ENCODE measurements around the gene NOP14. TPM values are rescaled to one million over a fixed set of nuclear protein-coding genes. Genes with fewer than 3 reads are reported as not detected.
A peak's percentile ranks its signal among the peaks of the same experiment; 100 is the strongest.
"Not testable (repeated sequence)": the region's sequence is repeated elsewhere in the genome, so short reads cannot be mapped to it uniquely, and the experiment has no call there.

The NOP14 gene
- total RNA-seq, 1 donor from 2014 or later = 56.3 TPM

DNA sequence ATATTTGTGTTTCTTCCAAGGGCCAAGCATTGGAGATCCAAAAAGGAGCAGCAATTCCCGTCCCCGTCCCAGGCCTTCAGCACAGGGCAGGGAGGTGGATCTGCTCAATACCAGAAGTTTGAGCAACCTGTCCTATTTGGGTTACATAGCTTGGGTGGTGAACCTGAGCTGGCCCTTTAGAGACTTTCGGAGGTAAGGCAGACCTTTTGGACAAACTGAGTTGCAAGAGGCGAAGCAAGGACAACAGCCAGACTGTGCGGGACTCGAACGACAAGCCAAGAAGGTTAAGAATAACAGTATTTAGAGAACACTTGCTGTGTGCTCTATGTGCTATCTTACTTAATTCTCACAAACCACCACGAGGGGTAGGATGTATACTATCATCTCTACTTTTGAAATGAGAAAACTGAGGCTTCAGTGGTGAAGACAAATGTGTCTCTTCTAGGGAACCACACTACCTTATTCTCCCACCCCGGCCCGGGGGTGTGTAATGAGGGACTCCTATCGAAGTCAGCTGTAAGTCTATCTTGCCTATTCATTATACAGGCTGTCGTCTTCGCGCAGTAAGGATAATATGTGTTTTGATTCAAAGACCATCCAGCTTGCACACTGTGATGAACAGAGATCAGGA, 1.3 kb downstream of the NOP14 start:
- DNase-seq = no peak
- TF ChIP-seq, protein P1, sequence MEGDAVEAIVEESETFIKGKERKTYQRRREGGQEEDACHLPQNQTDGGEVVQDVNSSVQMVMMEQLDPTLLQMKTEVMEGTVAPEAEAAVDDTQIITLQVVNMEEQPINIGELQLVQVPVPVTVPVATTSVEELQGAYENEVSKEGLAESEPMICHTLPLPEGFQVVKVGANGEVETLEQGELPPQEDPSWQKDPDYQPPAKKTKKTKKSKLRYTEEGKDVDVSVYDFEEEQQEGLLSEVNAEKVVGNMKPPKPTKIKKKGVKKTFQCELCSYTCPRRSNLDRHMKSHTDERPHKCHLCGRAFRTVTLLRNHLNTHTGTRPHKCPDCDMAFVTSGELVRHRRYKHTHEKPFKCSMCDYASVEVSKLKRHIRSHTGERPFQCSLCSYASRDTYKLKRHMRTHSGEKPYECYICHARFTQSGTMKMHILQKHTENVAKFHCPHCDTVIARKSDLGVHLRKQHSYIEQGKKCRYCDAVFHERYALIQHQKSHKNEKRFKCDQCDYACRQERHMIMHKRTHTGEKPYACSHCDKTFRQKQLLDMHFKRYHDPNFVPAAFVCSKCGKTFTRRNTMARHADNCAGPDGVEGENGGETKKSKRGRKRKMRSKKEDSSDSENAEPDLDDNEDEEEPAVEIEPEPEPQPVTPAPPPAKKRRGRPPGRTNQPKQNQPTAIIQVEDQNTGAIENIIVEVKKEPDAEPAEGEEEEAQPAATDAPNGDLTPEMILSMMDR (IDR thresholded peaks at IDR 0.05) = no peak
- H3K27ac Mint-ChIP-seq = peak overlapping the region; percentile 92
- intact Hi-C loops (cut with micrococcal nuclease) = loop anchor here (2.0 to 10.0 kb wide), 4 partner anchors 200 to 717 kb away; partner anchors contain the start of genes HAUS3 and POLN
- peaks cover 33% of the 10 kb centered on the region for H3K4me1 Mint-ChIP-seq
- H3K27me3 Mint-ChIP-seq = no peaks in the 10 kb centered on the region
- H3K9me3 Mint-ChIP-seq = no peaks in the 10 kb centered on the region
- no peak for ATAC-seq (ENCODE audit: low read depth)
- peaks cover 32% of the 10 kb centered on the region for H3K36me3 Mint-ChIP-seq (ENCODE audit: low read depth)
- POLR2A ChIA-PET = interaction anchor here (0.8 to 3.8 kb wide), 4 partner anchors 8 to 198 kb away, joined by 3 to 31 read pairs (median 4); no protein-coding TSS in a partner anchor
- H3K4me3 Mint-ChIP-seq = peak overlapping the region; percentile 91
- CTCF ChIA-PET = interaction anchor here (0.7 to 1.8 kb wide), 6 partner anchors 8 to 198 kb away, joined by 3 to 7 read pairs (median 4); no protein-coding TSS in a partner anchor

DNA sequence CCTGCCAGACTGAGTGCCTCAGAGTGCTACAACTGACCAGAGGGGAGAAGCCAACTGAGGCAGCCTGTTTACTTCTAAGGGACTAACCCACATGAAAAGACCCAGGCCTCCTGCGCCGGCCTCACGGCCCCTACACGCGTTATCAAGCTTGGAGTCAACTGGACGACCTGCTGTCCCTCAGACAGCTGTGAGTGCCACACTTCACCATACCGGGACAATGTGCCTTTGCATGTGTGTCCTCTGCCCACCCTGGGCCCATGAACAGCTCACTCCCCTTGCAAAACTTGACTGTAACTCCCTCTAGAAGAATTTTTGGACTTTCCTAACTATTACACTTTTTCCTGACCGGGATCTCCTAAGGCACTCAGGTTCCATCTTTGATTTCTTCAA, 1.8 kb downstream of the NOP14 start:
- POLR2A ChIA-PET = no interaction called here
- Mint-ChIP-seq H3K4me1 (peaks cover 35% of the 10 kb centered on the region), H3K4me3 (peak overlapping the region; percentile 91), H3K27me3 (no peaks in the 10 kb centered on the region), H3K36me3 (ENCODE audit: low read depth) (peaks cover 38% of the 10 kb centered on the region), H3K9me3 (no peaks in the 10 kb centered on the region), H3K27ac (peak overlapping the region; percentile 92)
- CTCF ChIA-PET = interaction anchor here (1.3 kb wide), 1 partner anchor 17 kb away, joined by 4 read pairs; no protein-coding TSS in a partner anchor
- ATAC-seq (ENCODE audit: low read depth) = no peak
- TF ChIP-seq, protein P1 (IDR thresholded peaks at IDR 0.05) = no peak
- intact Hi-C loops (cut with micrococcal nuclease) = loop anchor here (5.0 to 10.0 kb wide), 3 partner anchors 199 to 717 kb away; partner anchors contain the start of genes HAUS3 and POLN
- DNase-seq = no peak

DNA sequence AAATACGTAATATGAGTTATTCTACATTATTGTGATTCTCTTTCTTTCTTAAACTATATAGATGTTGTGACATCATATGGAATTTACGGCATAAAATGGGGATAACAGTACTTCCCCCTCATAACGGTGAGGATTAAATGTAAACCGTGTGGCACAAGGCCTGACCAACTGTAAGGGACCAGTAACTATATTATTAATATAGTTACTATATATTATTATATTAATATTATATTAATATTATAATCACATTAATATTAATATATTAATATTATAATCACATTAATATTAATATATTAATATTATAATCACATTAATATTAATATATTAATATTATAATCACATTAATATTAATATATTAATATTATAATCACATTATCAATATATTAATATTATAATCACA, 2.8 kb downstream of the NOP14 start:
- DNase-seq; H3K4me3 Mint-ChIP-seq; H3K27ac Mint-ChIP-seq; POLR2A ChIA-PET; ATAC-seq (ENCODE audit: low read depth); H3K9me3 Mint-ChIP-seq; H3K27me3 Mint-ChIP-seq; CTCF ChIA-PET: not testable (repeated sequence)
- Mint-ChIP-seq H3K4me1 (peaks cover 35% of the 10 kb centered on the region), H3K36me3 (ENCODE audit: low read depth) (peaks cover 46% of the 10 kb centered on the region)
- intact Hi-C loops (cut with micrococcal nuclease) = loop anchor here (5.0 to 10.0 kb wide), 3 partner anchors 198 to 716 kb away; partner anchors contain the start of genes HAUS3 and POLN

DNA sequence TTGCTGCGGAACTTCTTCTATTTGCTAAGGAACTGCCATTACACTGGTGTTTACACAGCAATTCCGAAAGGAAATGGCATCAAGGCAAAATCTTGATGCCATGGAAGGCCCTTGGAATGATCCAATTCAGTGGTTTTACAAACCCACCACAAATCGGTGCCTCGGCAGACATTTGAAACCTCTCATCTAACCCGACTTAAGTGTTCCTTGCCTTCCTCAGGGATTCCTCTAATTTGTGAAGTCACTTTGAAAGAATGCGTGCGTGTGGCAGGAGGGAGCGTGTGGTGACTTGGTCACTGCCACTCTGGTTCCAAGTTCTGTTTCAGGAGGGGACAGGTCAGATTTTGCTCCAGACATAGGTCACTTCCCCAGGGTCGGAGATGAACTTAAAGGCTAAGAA, 4.8 kb downstream of the NOP14 start:
- Mint-ChIP-seq H3K36me3 (ENCODE audit: low read depth) (peaks cover 62% of the 10 kb centered on the region), H3K27ac (no peak overlapping the region), H3K4me3 (no peak overlapping the region), H3K27me3 (no peaks in the 10 kb centered on the region), H3K4me1 (peaks cover 35% of the 10 kb centered on the region), H3K9me3 (no peaks in the 10 kb centered on the region)
- TF ChIP-seq, protein P1 (IDR thresholded peaks at IDR 0.05) = no peak
- ATAC-seq (ENCODE audit: low read depth) = no peak
- intact Hi-C loops (cut with micrococcal nuclease) = no loop called here
- ChIA-PET POLR2A (no interaction called here), CTCF (no interaction called here)
- no peak for DNase-seq

DNA sequence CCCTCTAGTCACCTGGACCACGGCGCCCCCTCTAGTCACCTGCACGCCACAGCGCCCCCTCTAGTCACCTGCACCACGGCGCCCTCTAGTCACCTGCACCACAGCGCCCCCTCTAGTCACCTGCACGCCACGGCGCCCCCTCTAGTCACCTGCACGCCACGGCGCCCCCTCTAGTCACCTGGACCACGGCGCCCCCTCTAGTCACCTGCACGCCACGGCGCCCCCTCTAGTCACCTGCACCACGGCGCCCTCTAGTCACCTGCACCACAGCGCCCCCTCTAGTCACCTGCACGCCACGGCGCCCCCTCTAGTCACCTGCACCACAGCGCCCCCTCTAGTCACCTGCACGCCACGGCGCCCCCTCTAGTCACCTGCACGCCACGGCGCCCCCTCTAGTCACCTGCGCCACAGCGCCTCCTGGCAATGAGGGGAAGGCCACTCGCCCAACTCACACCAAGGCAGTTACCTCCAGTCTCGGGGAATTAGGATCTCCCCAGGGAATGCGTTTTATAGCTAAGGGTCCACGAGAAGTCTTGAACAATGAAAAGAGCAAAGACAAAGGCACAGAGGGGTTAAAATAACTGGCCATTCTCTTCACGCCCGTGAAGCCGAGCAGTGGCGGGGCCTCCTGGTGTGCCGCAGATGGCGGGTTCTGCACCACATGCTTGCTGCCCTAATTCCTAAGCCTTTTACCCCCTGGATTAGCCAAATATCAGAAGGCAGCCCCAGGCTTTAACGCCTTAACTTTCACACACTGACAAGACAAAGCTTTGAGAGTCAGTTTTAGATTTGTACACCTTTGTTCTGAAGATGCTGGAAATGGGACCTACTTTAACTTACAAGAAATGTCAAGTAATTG, 7.8 kb downstream of the NOP14 start:
- H3K9me3 Mint-ChIP-seq; H3K27me3 Mint-ChIP-seq; intact Hi-C loops (cut with micrococcal nuclease); H3K4me3 Mint-ChIP-seq; DNase-seq; H3K27ac Mint-ChIP-seq; CTCF ChIA-PET; ATAC-seq (ENCODE audit: low read depth): not testable (repeated sequence)
- POLR2A ChIA-PET = interaction anchor here (0.8 to 1.8 kb wide), 2 partner anchors 9 to 357 kb away, joined by 4 to 7 read pairs; partner anchors contain the start of gene GRK4
- peaks cover 86% of the 10 kb centered on the region for H3K36me3 Mint-ChIP-seq (ENCODE audit: low read depth)
- peaks cover 23% of the 10 kb centered on the region for H3K4me1 Mint-ChIP-seq
